ENCODE data around the gene HES3.

The HES3 gene

GRCh38 chr1:6262555-6263420 is 18.8 kb downstream of the HES3 start:
- DNase-seq (ENCODE audit: low read depth), result no peak

GRCh38 chr1:6263716-6264115 is 19.7 kb downstream of the HES3 start:
- no peak for DNase-seq (ENCODE audit: low read depth)

GRCh38 chr1:6265151-6265550 is 21.2 kb downstream of the HES3 start:
- DNase-seq (ENCODE audit: low read depth), result no peak

GRCh38 chr1:6266641-6267040 is 22.7 kb downstream of the HES3 start:
- no peak for DNase-seq (ENCODE audit: low read depth)

DNA sequence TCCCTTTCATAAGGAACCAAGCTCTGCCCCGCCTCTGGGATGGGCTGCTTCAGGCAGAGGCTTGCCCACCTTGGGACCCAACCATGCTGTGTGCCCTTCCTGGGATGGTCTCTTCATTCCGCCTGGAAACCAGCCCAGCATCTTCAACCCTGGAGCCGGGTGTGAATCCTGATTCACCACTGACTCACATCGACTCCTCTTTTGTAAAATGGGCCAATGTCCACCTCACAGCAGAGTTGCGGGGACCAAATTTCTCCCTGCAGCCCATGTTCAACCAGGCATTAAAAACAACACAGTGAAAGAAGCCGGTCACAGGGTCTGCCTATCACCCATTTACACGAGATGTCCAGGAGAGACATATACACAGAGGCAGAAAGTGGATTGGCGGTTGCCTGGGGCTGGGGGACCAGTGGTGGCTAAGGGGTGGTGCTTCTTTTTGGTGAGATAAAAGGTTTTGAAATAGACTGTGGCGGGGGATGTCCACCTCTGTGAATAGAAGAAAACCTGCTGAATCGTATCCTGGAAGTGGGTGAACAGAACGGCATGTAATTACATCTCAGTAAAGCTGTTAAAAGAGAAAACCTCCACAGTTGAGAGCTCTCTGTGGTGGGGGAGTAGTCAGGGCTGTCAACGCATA is 23.8 kb downstream of the HES3 start:
- DNase-seq (ENCODE audit: low read depth), result no peak

DNA sequence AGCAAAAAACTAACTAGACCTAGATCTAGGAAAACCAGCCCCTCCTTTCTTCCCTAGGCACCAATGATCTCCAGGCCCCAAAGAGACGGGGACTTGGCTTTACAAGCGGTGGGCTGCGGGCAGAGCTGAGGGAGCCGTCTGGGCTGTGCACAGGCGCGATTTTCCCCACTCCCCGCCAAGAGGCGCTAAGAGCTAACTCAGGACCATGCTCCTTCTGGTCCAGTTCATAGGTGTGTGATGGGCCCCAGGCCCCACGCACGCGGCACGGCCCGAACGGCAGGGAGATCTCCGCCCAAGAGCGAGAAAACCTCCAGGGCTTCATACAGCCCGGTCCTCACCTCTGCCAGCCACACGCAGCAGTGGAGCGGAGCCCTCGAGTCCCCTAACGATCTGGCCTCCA is 24.4 kb downstream of the HES3 start:
- no peak for DNase-seq (ENCODE audit: low read depth)

GRCh38 chr1:6269296-6269695 is 25.3 kb downstream of the HES3 start:
- no peak for DNase-seq (ENCODE audit: low read depth)

GRCh38 chr1:6269720-6270400 is 25.9 kb downstream of the HES3 start:
- no peak for DNase-seq (ENCODE audit: low read depth)

GRCh38 chr1:6270401-6270800 is 26.4 kb downstream of the HES3 start:
- DNase-seq (ENCODE audit: low read depth), result no peak

DNA sequence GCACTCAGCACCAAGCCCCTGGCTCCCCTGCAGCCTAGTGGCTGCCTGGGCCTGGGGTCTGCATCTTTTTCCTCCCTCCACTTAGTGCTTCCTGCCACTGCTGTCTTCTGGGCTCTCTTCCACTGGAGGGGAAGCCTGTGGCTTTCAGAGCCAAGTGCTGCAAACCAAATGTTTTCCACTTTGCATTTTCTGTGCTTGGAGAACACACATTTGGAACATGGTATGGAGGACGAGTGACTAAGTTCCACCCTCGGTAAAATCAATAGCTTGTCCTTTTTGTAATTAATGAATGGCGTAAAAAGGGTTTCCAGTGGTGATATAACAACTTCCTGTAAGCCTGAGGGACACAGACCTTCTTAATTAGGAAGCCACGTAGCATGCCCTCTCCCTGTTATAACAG is 27.0 kb downstream of the HES3 start:
- no peak for DNase-seq (ENCODE audit: low read depth)

DNA sequence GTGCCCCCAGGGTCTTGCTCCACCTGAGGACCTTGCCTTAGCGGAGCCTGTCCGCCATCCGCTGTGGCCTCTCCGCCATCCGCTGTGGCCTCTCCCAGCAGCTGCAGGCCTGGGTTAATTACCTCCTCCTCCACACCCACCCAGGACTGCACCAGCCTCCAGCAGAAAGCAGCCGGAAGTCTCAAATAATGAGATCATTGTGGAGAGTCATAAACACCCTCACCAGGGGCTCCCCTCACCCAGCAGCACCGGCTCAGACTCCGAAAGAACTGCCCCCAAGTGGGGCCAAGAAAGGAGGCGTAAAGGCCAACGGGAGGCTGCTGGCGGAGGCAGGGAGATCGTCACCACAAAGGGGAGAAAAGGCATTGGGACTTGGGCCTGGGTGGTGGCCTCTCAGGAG is 27.6 kb downstream of the HES3 start:
- no peak for DNase-seq (ENCODE audit: low read depth)

DNA sequence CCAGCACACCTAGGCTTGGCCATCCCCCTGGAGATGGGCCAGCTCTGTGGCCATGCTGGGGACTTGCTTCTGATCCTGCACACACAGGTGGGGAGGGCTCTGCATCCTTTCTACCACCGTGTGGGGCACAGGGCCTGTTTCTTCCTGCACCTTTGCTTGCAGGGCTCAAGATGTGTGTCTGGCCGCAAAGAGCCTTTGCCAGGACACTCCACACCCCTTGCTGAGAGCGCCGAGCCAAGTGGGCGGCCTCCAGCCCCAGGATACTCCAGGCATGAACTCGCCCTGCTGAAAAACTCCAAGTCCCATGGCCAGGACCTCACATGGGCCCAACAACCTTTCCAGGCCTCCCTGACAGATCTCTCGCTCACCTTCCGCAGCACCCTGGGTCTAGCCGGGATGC is 28.5 kb downstream of the HES3 start:
- DNase-seq (ENCODE audit: low read depth), result no peak

GRCh38 chr1:6272868-6273267 is 28.9 kb downstream of the HES3 start:
- no peak for DNase-seq (ENCODE audit: low read depth)

GRCh38 chr1:6273380-6273891 is 29.5 kb downstream of the HES3 start:
- DNase-seq (ENCODE audit: low read depth), result no peak

GRCh38 chr1:6274102-6274501 is 30.1 kb downstream of the HES3 start:
- no peak for DNase-seq (ENCODE audit: low read depth)

- no peak for DNase-seq (ENCODE audit: low read depth)
These were observed 30.7 kb downstream of the HES3 start for GRCh38 chr1:6274622-6275139.

GRCh38 chr1:6275826-6276782 is 32.1 kb downstream of the HES3 start:
- no peak for DNase-seq (ENCODE audit: low read depth)

GRCh38 chr1:6276811-6277555 is 33.0 kb downstream of the HES3 start:
- no peak for DNase-seq (ENCODE audit: low read depth)

DNA sequence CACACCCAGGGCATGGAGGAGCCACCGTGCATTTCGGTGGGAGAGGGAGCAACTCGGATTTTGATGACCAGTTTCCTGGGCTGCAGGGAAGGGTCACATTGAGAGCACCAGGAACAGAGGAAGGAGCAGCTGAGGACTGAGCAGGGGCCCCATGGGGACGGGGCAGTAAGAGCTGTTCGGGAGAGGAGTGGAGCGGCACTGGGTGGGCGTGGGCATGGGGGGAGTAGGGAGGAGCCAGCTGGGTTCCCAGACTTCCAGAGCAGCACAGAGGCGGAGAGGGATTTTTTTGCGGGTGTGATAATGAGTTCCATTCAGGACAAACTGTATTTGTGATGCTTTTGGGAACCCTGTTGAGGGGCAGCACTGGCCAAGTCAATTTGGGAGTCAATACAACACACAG is 34.3 kb downstream of the HES3 start:
- no peak for DNase-seq (ENCODE audit: low read depth)

DNA sequence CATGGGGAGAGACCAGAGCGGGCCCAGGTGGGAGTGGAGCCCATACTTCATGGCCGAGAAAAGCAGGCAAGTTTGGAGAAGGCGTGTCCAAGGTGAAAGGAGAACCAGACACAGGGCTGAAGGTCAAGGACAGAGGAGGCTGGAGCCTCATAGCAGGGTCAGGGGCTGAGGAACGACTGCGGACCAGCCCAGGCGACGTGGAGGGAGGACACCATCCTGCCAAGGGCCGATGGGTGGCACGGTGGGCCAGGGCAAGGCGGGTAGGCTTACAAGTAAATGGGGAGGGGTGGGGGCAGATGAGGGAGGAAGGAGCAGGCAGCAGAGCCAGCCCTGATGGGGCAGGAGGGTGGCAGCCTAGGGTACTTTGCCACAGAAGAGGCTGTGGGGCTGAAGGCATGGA is 35.1 kb downstream of the HES3 start:
- DNase-seq (ENCODE audit: low read depth), result no peak
